Measurements from ENCODE around the gene PGAM2.

Gene PGAM2

GRCh38 chr7:44065431-44066110 lies at the start of gene PGAM2:
Gene PGAM2, minus strand, starts transcription at chr7:44065567. Its CDS starts 38 bp downstream, at chr7:44065529.
- DNase-seq = peak; percentile 26

DNA sequence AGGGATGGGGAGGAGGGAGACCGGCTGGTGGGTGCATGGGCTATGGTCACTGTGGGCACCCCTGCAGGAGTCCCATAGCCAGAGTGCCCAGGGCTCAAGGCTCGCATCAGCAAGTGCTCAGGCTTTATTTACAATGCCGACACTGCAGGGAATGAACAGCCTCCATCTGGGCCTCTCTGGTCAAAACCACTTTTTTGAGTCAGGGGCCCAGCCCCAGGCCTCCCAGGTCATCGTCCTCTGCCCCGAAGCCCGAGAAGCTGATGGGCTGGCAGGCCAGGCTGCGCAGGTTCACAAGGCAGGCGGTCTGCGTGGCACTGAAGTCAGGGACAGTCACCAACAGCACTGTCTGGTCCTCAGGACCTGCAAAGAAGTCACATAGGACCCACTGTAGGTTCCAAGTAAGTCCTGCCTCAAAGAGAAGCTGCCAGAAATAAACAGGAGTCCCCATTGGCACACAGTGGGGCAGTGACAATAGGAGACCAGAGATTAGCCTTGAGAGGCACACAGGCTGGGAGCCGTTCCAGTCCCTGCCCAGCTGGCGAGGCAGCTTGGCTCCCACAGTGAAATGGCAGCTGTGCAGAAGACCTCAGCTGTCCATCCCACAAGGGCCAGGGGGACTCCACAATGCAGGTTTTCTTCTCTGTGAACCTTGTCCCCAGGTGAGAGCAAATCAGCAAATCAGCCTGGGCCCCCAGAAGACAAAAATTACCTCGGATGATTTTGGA lies 49.4 kb upstream of the PGAM2 start:
- DNase-seq = no peak

GRCh38 chr7:44113764-44114354 lies 48.5 kb upstream of the PGAM2 start:
- DNase-seq = no peak

- no peak for DNase-seq
Measured at GRCh38 chr7:44112997-44113763, 47.8 kb upstream of the PGAM2 start.

DNA sequence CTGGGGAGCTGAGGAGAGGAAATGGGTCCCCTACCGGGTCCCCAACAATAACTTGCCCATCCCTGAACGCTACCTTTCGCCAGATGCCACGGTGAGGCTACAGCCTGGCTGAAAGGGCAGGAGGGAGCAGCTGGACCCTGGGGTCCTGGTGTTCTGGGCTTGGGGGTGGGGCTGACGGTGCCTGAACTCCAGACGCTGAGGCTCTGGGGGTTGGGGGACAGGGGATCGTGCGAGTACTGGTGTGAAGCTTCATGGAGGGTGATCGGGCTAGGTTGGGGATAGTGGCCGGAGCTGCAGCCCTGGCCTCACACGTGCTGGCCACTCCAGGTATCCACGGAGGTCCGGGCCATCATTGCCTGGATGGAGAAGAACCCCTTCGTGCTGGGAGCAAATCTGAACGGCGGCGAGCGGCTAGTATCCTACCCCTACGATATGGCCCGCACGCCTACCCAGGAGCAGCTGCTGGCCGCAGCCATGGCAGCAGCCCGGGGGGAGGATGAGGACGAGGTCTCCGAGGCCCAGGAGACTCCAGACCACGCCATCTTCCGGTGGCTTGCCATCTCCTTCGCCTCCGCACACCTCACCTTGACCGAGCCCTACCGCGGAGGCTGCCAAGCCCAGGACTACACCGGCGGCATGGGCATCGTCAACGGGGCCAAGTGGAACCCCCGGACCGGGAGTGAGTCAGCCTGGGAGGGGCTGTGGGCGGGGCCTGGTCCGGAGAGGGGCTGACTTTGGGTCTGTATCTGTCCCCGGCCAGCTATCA lies 47.0 kb upstream of the PGAM2 start:
- no peak for DNase-seq

- DNase-seq = no peak
Measured at GRCh38 chr7:44111761-44112160, 46.4 kb upstream of the PGAM2 start.

DNA sequence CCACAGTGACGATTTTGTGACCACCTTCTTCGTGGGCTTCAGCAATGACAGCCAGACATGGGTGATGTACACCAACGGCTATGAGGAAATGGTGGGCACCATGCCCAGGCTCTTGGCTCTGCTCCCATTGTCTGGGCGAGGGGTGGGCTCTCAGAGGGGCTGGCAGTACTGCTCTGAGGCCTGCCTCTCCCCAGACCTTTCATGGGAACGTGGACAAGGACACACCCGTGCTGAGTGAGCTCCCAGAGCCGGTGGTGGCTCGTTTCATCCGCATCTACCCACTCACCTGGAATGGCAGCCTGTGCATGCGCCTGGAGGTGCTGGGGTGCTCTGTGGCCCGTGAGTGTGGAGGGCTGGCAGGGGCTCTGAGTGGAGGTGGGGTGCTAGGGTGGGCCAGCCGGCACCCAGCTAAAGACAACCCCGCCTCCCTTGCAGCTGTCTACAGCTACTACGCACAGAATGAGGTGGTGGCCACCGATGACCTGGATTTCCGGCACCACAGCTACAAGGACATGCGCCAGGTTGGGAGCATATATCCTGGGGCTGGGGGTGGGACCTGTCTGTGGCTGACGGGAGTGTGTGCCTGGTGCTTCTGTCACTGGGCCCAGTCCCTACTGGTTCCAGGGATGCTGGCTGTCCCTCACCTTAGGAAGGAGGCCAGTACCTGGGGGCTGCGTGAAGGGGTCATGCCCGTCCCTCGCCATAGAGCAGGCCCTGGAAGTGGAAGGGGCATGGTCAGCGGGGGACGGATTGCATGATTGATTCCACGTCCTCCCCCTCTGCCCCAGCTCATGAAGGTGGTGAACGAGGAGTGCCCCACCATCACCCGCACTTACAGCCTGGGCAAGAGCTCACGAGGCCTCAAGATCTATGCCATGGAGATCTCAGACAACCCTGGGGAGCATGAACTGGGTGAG lies 45.6 kb upstream of the PGAM2 start:
- DNase-seq = no peak

- no peak for DNase-seq
Measured at GRCh38 chr7:44109991-44110390, 44.6 kb upstream of the PGAM2 start.

DNA sequence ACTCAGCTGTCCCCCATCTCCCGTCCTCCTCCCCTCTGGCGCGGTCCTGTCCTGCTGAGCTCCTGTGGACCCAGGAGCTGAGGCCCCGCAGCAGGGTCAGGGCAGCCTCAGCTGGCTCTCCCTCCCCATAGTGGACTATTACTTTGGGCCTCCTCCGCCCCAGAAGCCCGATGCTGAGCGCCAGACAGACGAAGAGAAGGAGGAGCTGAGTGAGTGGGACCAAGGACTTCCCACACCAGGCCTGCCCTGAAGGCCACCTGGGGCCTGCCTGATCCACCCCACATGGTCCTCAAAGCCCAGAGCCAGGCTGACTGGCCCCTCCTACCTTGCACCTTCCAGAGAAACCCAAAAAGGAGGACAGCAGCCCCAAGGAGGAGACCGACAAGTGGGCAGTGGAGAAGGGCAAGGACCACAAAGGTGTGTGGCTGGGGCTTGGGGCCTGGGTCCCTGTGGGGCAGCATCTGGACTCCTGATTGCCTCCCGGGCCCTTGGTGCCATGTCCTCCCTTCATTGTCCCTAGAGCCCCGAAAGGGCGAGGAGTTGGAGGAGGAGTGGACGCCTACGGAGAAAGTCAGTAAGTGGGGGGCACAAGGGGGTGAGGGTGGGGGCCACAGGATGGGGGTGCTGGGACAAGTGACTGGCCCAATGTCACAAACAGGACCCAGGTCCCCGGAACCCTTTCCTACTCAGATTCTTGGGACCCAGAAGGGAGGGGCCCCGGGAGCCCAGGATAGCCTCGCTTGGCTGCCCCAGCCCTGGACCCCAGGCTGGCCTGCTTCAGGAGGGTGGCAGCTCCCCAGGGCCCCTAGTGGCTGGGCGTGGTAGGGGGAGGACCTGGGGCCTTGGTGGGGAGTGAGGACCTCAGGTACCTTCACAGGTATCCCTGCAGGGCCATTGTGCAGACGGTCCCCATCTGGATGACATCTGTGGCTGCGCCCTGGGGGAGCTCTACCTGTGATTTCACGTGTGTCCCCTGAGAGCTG lies 43.7 kb upstream of the PGAM2 start:
- no peak for DNase-seq

GRCh38 chr7:44107961-44108767 lies 42.8 kb upstream of the PGAM2 start:
- no peak for DNase-seq

DNA sequence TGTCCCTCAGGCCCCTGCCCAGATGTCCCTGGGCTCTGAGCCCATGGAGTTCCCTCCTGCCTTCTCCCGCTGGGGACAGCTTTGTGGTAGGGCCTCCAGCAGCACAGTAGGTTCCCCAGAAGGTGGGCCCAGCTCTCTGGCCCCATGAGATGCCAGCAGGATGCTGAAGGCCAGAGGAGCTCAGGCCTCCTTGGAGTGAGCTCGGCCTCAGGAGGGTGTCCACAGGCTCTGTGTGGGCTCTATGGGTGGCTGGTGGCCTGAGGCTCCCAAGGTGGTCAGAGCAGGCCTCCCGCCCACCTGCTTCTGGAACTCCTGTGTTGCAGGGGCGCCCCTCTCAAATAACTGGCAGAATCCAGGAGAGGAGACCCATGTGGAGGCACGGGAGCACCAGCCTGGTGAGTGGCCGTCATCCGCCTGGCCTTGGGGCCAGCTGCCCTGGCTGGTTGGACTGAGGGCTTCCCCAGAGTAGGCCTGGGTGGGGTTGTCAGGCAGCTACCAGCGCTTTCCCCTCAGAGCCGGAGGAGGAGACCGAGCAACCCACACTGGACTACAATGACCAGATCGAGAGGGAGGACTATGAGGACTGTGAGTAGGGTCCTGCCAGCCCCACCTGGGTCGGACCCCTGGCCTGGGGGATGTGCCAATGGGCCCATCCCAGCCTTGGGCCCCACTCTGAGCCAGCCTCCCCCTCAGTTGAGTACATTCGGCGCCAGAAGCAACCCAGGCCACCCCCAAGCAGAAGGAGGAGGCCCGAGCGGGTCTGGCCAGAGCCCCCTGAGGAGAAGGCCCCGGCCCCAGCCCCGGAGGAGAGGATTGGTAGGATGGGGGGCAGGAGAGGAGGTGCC lies 42.0 kb upstream of the PGAM2 start:
- no peak for DNase-seq

GRCh38 chr7:44106311-44107065 lies 41.1 kb upstream of the PGAM2 start:
- DNase-seq = no peak

- no peak for DNase-seq
Measured at GRCh38 chr7:44105832-44106231, 40.5 kb upstream of the PGAM2 start.

DNA sequence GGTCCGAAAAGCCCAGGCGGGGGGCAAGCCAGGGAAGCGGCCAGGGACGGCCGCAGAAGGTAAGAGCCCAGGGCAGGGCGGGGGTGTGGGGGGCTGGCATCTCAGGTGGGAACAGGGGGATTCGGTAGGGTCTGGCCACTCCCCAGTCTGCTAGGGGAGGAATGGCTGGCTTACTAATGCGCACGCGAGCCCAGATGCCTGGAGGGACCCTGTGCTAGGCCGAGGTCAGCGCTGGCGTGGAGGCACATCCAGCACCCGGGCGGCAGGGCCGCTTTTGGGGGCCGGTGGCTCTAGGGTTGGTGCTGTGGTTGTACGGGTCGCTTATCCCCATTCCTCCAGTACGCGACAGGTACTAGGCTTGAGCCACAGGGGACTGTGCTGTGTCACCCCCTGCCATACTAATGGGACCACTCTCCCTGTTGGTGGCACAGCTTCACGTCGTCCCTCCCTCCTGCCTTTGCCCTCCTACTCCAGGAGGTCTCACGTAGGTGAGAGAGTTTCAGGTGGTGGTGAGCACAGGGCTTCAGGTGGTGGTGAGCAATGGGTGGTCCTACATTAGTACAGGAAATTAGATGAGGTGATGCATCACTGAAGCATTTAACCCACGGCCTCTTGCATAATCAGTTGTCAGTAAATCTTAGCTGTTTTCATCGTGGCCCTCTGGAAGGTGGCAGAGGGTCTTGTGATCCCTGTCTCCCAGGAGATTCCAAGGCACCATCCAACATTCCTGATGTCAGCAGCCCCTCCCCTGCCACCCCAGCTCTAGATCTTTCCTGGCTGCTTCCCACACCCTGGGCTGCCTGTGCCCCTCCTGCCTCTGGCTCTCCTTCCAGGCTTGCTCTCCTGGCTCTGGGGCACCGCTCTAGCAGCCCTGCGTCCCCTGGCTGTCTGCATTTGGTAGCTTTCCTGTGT lies 39.7 kb upstream of the PGAM2 start:
- no peak for DNase-seq

DNA sequence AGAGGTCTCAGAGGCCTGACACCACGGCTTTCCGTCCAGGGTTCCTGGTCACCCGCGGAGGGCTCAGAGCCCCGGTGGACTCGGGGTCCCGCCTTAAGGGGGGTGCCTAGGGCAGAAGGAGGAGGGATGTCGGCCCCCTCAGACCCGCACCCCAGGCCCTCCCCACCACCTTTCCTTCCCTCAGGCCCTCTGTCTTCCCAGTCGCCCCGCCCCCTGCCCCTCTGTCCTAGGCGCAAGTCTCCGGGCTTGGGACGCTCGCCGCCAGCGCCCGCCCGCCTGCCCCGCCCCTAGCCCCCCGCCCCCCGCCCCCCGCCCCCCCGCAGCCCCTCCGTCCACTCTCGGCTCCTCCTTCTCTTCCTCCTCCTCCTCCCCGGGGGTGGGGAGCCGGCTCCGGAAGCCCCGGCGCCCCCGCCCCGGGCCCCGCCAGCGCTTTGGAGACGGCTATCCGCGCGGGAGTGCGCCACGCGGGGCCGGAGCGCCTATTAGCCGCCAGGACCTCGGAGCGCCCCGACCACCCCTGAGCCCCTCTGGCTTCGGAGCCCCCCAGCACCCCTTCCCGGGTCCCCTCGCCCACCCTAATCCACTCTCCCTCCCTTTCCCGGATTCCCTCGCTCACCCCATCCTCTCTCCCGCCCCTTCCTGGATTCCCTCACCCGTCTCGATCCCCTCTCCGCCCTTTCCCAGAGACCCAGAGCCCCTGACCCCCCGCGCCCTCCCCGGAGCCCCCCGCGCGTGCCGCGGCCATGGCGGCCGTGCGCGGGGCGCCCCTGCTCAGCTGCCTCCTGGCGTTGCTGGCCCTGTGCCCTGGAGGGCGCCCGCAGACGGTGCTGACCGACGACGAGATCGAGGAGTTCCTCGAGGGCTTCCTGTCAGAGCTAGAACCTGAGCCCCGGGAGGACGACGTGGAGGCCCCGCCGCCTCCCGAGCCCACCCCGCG lies 38.8 kb upstream of the PGAM2 start, which contains the start of gene AEBP1:
Gene AEBP1 (plus strand): TSS at position 423 of the 937 bp plus-strand sequence. CDS start 321 bp downstream, at position 744.
- peak; percentile 54 for DNase-seq
